Measurements from ENCODE around the gene FMO5.

- TF ChIP-seq CTCF (IDR thresholded peaks at IDR 0.05), result no peak
- no peak for TF ChIP-seq POLR2A (IDR thresholded peaks at IDR 0.05)
Measured at GRCh38 chr1:147162093-147162492, 63.0 kb downstream of the FMO5 start.

Measured in adrenal gland (tissue), 5 donors.